Left ventricle myocardium inferior (tissue), 1 donor: Measurements from ENCODE around the gene SEMA4A. TPM values are rescaled to one million over a fixed set of nuclear protein-coding genes. Genes with fewer than 3 reads are reported as not detected.
"Not testable (repeated sequence)": the region's sequence is repeated elsewhere in the genome, so short reads cannot be mapped to it uniquely, and the experiment has no call there.

Experiments used
- DNase-seq: peaks from one replicate; pipeline ENCODE4 v3.0.0-alpha.2; 2020
- H3K27ac ChIP-seq: fragments of 200-600 bp; replicated peaks from 2 replicates; pipeline ENCODE4 v1.8.0; 2021
- H3K27me3 ChIP-seq: fragments of 200-600 bp; 2 replicates; pipeline ENCODE4 v1.8.0; 2021; ENCODE audit warnings: low read depth
- H3K36me3 ChIP-seq: fragments of 200-600 bp; 2 replicates; pipeline ENCODE4 v1.8.0; 2021
- H3K4me1 ChIP-seq: fragments of 200-600 bp; 2 replicates; pipeline ENCODE4 v1.8.0; 2021
- H3K4me3 ChIP-seq: fragments of 200-600 bp; 2 replicates; pipeline ENCODE4 v1.8.0; 2021; ENCODE audit warnings: mild to moderate bottlenecking, moderate library complexity
- H3K9me3 ChIP-seq: fragments of 200-600 bp; replicated peaks from 2 replicates; pipeline ENCODE4 v1.8.0; 2021
- CTCF ChIP-seq: fragments of 200-600 bp; IDR thresholded peaks from 2 replicates; pipeline ENCODE4 v1.8.0; 2021; ENCODE audit warnings: antibody characterized with exemption, mild to moderate bottlenecking, borderline replicate concordance
- intact Hi-C: fragments of 100-400 bp; cut with micrococcal nuclease; formaldehyde crosslinking; loops from one replicate; pipeline ENCODE4 v1.11.0; 2022
- total RNA-seq: library from RNA; stranded (reverse); fragmentation: NEBNext Ultra II Directional; extraction: Animal tissue kit (Norgen Biotek cat#: 25700); gene quantifications from one replicate; pipeline ENCODE4 v1.2.1, GENCODE V29; 2021
- donor health status: DM: no; HTN: yes; CAD: no; lungs with severe emphysema.

Gene SEMA4A
- total RNA-seq, 1 donor from 2014 or later: 1.0 TPM

- Histone ChIP-seq H3K27ac (no peak overlapping the region), H3K27me3 (peaks cover 7% of the 10 kb centered on the region), H3K4me3 (no peak overlapping the region), H3K9me3 (no peaks in the 10 kb centered on the region), H3K36me3 (no peaks in the 10 kb centered on the region), H3K4me1 (no peaks in the 10 kb centered on the region)
- no peak for TF ChIP-seq CTCF
- intact Hi-C loops: no loop called here
- no peak for DNase-seq
Measured at GRCh38 chr1:156176610-156177210, 23.3 kb downstream of the SEMA4A start.

DNA sequence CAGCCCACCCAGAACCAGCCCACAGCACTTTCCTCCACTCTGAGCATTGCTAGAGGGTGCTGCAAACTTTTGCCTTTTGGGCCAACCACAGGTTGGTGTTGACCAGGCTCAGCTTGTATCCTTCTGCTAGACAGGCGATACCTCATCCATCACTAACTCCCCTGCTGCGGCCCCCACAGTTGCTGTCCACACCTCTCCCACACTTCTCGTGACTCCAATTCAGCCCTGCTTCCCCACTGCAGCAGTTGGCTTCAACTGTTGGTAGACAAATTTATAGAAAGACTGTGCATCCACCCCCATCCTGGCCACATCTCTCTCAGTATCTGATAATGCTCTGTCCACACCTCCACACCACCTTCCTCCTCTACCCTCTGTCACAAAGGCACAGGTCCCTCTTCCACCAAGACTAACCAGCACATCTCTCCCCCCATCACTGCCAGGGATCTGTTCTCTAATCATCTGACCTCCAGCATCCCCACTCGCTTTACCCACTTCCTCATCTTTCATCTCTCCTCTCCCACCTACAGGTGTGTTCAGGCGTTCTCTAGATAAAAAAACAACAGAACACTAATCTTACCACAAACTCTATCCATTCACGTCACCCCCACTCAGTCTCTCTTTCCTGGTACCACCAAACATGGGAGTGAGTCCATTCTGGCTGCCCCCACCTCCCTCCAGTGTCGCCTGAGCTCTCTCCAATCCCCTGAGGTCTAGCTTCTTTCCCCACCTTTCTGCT lies 24.7 kb downstream of the SEMA4A start:
- Histone ChIP-seq H3K27ac (no peak overlapping the region), H3K9me3 (no peaks in the 10 kb centered on the region), H3K36me3 (no peaks in the 10 kb centered on the region), H3K4me1 (no peaks in the 10 kb centered on the region), H3K27me3 (peaks cover 16% of the 10 kb centered on the region), H3K4me3 (no peak overlapping the region)
- intact Hi-C loops: no loop called here
- TF ChIP-seq CTCF: no peak
- DNase-seq: no peak

DNA sequence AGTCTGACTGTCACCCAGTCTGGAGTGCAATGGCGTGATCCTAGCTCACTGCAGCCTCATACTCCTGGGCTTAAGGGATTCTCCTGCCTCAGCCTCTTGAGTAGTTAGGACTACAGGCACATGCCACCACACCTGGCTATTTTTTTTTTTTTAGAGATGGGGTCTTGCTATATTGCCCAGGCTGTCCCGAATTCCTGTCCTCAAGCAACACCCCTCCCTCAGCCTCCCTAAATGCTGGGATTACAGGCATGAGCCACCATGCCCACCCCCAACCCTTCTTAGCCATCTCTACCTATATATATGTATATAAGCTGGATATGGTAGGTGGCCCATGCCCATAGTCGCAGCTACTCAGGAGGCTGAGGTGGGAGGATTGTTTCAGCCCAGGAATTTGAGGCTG lies 27.1 kb downstream of the SEMA4A start:
- H3K36me3 ChIP-seq: no peaks in the 10 kb centered on the region
- no peak for DNase-seq
- no peaks in the 10 kb centered on the region for H3K9me3 ChIP-seq
- no peak for TF ChIP-seq CTCF
- no peak overlapping the region for H3K4me3 ChIP-seq
- H3K27ac ChIP-seq: no peak overlapping the region
- intact Hi-C loops: no loop called here
- H3K4me1 ChIP-seq: no peaks in the 10 kb centered on the region
- H3K27me3 ChIP-seq: peaks cover 18% of the 10 kb centered on the region

DNA sequence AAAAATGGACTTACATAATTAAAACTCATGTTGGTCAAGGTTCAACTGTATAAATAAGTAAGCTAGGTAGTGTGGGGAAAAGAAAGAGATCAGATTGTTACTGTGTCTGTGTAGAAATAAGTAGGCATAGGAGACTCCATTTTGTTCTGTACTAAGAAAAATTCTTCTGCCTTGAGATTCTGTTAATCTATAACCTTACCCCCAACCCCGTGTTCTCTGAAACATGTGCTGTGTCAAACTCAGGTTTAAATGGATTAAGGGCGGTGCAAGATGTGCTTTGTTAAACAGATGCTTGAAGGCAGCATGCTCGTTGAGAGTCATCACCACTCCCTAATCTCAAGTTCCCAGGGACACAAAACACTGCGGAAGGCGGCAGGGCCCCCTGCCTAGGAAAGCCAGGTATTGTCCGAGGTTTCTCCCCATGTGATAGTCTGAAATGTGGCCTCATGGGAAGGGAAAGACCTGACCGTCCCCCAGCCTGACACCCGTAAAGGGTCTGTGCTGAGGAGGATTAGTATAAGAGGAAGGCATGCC lies 28.1 kb downstream of the SEMA4A start:
- H3K27ac ChIP-seq, H3K9me3 ChIP-seq, H3K36me3 ChIP-seq, DNase-seq, H3K4me3 ChIP-seq, H3K4me1 ChIP-seq, intact Hi-C loops: not testable (repeated sequence)
- H3K27me3 ChIP-seq: peaks cover 18% of the 10 kb centered on the region

DNA sequence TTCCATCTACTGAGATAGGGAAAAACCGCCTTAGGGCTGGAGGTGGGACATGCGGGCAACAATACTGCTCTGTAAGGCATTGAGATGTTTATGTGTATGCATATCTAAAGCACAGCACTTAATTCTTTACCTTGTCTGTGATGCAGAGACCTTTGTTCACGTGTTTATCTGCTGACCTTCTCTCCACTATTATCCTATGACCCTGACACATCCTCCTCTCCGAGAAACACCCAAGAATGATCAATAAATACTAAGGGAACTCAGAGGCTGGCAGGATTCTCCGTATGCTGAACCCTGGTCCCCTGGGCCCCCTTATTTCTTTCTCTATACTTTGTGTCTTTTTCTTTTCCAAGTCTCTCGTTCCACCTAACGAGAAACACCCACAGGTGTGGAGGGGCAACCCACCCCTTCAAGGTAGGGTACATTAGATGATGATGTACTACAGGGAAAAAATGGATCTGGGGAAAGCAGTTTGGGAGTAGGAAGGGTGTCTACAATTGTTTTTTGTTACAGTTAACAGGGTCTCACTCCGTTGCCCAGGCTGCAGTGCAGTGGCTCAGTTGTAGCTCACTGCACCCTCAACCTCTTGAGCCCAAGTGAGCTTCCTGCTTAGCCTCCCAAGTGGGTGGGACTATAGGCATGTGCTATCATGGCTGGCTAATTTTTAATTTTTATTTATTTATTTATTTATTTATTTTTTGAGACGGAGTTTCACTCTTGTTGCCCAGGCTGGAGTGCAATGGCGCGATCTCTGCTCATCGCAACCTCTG lies 28.8 kb downstream of the SEMA4A start:
- intact Hi-C loops, H3K27ac ChIP-seq, H3K4me1 ChIP-seq, DNase-seq, H3K36me3 ChIP-seq, H3K4me3 ChIP-seq: not testable (repeated sequence)
- Histone ChIP-seq H3K27me3 (peaks cover 18% of the 10 kb centered on the region), H3K9me3 (peaks cover 12% of the 10 kb centered on the region)

DNA sequence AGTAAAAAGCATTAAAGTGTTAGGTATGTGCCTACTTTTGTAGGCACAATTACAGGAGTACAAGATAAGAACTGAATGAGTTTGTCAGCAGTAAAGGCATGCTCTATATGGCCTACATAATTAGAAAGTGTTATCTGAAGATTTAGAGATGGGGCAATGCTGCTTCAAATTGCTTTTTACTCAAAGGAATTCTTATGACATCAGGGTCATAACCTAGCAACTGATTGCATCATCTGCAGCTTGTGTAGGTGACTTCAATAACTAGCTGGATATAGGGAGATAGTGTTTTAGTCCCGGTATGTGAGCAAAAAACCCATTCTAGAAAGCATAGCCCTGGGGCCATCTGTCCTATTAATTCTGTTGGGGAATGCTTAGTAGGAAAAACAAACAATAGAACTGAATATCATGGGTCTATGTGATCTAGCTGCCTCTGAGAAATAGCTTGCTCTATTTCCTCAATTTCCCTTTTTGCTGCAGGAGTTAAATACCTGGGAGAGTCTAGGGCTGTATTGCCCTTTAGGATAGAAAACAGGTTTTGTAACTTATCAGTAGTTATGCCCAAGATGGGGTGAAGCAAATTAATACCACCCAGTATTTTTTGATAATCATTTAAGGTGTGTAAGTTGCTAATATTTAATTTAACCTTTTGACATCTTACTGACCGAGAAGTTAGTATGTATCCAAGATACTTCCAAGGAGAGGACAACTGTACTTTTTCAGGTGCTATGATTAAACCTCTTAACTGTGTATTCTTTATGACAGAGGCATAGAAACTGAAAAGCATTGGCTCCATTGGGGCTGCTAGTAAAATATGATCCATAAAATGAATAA lies 33.2 kb downstream of the SEMA4A start:
- H3K36me3 ChIP-seq, H3K4me3 ChIP-seq, DNase-seq, intact Hi-C loops, H3K4me1 ChIP-seq, H3K27ac ChIP-seq: not testable (repeated sequence)
- Histone ChIP-seq H3K27me3 (peaks cover 11% of the 10 kb centered on the region), H3K9me3 (peaks cover 13% of the 10 kb centered on the region)

DNA sequence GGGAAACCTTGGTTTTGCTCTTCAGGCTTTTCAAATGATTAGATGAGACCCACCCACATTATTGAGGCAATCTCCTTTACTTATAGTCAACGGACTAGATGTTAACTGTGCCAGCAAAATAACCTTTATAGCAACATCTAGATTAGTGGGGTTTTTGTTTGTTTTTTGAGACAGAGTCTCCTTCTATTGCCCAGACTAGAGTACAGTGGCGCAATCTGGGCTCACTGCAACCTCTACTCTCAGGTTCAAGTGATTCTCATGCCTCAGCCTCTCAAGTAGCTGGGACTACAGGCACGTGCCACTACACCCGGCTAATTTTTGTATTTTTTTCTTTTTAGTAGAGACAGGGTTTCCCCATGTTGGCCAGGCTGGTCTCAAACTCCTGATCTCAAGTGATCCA lies 36.9 kb downstream of the SEMA4A start:
- H3K27me3 ChIP-seq, DNase-seq, H3K27ac ChIP-seq, H3K4me3 ChIP-seq, H3K36me3 ChIP-seq, intact Hi-C loops: not testable (repeated sequence)
- Histone ChIP-seq H3K4me1 (peaks cover 18% of the 10 kb centered on the region), H3K9me3 (peaks cover 13% of the 10 kb centered on the region)
